MG63 (cell line): ENCODE data around the gene LOX. TPM values are rescaled to one million over a fixed set of nuclear protein-coding genes. Genes with fewer than 3 reads are reported as not detected.
A peak's percentile ranks its signal among the peaks of the same experiment; 100 is the strongest.
"Not testable (repeated sequence)": the region's sequence is repeated elsewhere in the genome, so short reads cannot be mapped to it uniquely, and the experiment has no call there.

ENCODE experiments used
- DNase-seq: peaks from one replicate; pipeline ENCODE4 v3.0.0-alpha.2; 2020
- H3K27me3 ChIP-seq: fragments of 250-450 bp; sonication (Bioruptor Pico); 2 replicates; pipeline ENCODE4 v1.5.1; 2020; ENCODE audit warnings: mild to moderate bottlenecking, moderate library complexity
- H3K36me3 ChIP-seq: fragments of 250-450 bp; sonication (Bioruptor Pico); 2 replicates; pipeline ENCODE4 v1.5.1; 2020; ENCODE audit warnings: mild to moderate bottlenecking, moderate library complexity
- H3K4me3 ChIP-seq: fragments of 250-450 bp; sonication (Bioruptor Pico); 2 replicates; pipeline ENCODE4 v1.5.1; 2020; ENCODE audit warnings: mild to moderate bottlenecking, moderate library complexity
- H3K9me3 ChIP-seq: fragments of 250-450 bp; sonication (Bioruptor Pico); 2 replicates; pipeline ENCODE4 v1.5.1; 2020; ENCODE audit warnings: mild to moderate bottlenecking, moderate library complexity
- total RNA-seq: library from RNA; depleted of rRNA; stranded (reverse); fragments of >200 nt; shearing (Covaris generic); gene quantifications from 2 replicates; pipeline ENCODE4 v1.2.3, GENCODE V29; 2014; ENCODE audit warnings: low replicate concordance

LOX gene
- total RNA-seq, 1 experiment from 2014 or later: 334 TPM

DNA sequence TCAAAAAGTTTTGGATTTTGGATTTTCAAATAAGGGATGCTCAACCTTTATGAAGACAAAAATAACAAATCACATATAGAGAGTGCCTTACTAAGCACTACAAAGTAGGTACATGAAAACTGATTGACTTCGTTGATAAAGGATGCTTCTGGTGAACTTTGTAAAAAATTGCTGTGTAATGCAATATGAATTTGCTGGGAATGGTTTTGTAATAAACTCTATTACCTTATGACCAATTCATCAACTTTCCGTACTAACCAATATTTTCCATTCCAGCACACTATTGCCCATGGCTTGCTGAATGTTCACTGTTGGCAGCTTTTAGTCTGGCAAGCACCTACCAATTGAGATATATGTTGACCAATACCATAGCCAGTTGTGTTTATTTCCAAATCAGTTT, 27.9 kb upstream of the LOX start:
- Histone ChIP-seq H3K36me3 (no peaks in the 10 kb centered on the region), H3K4me3 (no peak overlapping the region), H3K9me3 (no peaks in the 10 kb centered on the region), H3K27me3 (no peaks in the 10 kb centered on the region)
- no peak for DNase-seq

DNA sequence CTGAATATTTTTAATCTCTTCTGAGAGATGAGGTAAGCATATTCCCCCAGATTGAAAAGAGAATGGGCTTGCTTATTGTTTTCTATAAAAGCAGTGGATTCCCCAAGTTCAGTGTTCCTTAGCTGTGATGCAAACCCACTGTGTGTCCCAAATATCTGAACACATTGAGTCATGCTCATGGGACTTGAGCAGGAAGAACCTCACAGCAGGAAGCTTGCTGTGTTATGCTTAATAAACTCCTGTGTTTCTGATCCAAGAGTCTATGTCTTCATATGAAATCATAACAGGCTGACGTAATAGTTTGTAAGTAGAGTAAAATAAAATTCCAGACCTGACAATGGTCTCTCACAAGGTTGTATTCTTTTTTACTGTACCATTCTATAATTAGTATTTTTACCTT, 24.8 kb upstream of the LOX start:
- DNase-seq: peak; percentile 53

DNA sequence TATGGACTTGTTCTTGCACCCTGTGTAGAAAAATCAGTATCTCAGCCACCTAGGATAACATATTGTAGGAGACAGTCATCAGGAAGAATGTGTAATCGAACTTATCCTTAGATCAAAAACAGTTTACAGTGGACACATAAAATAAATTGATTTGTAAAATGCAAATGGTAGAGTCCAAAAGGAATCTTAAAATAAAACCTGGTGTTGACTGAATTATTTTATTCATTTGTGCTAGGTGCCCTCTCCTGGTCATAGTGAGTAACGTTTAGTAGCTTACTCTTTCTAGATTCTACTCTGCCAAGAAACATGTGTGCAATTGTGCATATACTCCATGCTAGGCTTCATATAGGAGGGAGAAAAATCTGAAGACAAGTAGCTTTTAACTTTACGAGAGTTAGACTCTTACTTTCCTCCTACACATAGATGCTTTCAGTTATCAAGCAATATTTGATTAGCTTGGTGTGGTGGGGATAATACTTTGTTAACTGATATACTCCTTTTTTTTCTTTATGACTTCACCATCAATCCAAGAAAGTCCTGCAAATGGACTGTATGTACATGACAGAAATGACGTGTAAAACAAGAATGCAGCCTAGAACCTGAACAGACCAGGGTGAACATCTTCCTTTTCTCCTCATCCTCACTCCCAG, 23.7 kb upstream of the LOX start:
- Histone ChIP-seq H3K36me3 (no peaks in the 10 kb centered on the region), H3K4me3 (no peak overlapping the region), H3K9me3 (no peaks in the 10 kb centered on the region), H3K27me3 (no peaks in the 10 kb centered on the region)
- no peak for DNase-seq

More for the DNA sequence above, 24.8 kb upstream of the LOX start:
- H3K9me3 ChIP-seq: no peaks in the 10 kb centered on the region
- H3K4me3 ChIP-seq: no peak overlapping the region
- no peaks in the 10 kb centered on the region for H3K27me3 ChIP-seq
- H3K36me3 ChIP-seq: no peaks in the 10 kb centered on the region

DNA sequence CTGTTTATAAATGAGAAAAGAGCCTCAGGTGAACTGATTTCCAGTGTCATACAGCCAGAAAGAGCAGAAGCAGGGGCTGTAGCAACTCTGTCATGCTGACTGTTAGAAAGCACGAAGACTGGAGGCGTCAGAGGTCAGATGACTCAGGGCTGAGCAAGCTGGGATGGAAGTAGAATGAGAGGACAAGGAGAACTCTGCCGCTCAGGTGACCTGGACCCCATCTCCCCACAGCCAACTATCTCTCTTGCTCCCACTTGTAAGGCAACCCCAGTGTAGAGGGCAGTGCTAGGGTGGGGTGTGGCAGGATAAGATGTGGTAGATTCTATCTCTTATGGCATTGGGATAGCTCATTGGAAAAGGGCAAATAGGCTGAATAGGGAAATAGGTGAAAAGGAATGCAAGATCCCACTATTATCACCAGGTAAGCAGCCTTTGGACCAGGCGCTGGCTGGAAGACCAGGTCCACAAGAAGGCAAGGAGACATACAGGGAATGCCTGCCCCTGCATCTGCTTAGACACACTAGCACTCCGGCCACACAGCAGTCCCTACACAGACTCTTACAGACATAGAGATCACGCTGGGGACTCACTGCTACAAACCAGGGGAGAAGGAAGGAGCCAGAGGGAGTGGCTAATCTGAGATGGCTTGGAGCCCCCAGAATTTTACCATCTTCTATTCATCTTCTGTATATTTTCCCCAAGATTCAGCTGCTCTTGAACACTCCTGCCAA, 21.2 kb upstream of the LOX start:
- Histone ChIP-seq H3K4me3 (no peak overlapping the region), H3K9me3 (no peaks in the 10 kb centered on the region), H3K27me3 (no peaks in the 10 kb centered on the region), H3K36me3 (no peaks in the 10 kb centered on the region)
- peak; percentile 83 for DNase-seq

DNA sequence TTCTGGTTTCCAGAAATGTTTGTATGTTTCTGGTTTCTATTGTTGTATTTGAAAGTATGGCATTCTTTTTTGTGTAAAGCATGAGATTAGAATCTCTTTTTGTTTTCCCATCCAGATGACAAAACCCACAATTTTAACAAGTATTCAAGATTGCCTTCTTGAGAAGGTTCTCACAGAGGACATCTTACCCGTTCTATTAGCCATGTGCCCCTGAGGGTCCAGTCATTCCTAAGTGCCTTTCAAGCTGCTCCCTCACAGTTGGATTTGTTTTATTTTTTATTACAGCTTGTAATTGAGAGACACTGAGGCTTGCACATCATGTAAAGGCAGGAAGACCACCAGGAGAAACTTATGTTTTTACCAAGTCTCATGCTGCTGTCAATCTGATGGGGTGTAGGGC, 19.3 kb upstream of the LOX start:
- H3K36me3 ChIP-seq: no peaks in the 10 kb centered on the region
- no peaks in the 10 kb centered on the region for H3K9me3 ChIP-seq
- H3K27me3 ChIP-seq: no peaks in the 10 kb centered on the region
- no peak overlapping the region for H3K4me3 ChIP-seq
- DNase-seq: no peak

DNA sequence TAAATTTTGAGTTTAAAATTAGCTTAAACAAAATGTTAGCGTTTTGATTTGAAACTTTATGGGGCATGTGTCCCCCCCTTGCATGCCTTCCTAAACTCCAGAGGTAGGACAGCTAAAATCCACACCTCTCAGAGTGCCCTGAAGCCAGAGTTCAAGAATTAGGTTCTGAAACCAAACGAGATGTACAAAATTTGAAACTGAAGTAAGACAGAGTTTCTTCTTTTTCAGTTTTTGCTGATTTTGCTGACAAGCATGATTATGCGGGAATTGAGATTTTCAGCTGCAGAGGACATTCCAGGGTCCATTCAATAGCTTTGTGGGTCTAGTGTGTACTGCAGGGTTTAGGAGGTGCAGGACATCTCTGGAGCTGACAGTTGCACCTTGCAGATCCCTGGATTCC, 17.1 kb upstream of the LOX start:
- Histone ChIP-seq H3K4me3 (no peak overlapping the region), H3K36me3 (no peaks in the 10 kb centered on the region), H3K27me3 (no peaks in the 10 kb centered on the region), H3K9me3 (no peaks in the 10 kb centered on the region)
- no peak for DNase-seq

DNA sequence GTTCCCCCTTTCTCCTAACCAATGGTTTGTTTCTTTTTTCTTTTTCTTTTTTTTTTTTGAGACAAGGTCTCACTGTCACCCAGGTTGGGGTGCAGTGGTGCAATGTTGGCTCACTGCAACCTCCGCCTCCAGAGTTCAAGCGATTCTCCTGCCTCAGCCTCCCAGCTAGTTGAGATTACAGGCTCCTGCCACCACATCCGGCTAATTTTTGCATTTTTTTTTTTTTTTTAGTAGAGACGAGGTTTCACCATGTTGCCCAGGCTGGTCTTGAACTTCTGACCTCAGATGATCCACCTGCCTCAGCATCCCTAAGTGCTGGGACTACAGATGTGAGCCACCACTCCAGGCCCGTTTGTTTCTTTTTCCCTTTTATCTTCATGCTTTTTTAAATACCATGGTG, 16.2 kb upstream of the LOX start:
- H3K9me3 ChIP-seq, H3K4me3 ChIP-seq, H3K36me3 ChIP-seq, DNase-seq, H3K27me3 ChIP-seq: not testable (repeated sequence)

DNA sequence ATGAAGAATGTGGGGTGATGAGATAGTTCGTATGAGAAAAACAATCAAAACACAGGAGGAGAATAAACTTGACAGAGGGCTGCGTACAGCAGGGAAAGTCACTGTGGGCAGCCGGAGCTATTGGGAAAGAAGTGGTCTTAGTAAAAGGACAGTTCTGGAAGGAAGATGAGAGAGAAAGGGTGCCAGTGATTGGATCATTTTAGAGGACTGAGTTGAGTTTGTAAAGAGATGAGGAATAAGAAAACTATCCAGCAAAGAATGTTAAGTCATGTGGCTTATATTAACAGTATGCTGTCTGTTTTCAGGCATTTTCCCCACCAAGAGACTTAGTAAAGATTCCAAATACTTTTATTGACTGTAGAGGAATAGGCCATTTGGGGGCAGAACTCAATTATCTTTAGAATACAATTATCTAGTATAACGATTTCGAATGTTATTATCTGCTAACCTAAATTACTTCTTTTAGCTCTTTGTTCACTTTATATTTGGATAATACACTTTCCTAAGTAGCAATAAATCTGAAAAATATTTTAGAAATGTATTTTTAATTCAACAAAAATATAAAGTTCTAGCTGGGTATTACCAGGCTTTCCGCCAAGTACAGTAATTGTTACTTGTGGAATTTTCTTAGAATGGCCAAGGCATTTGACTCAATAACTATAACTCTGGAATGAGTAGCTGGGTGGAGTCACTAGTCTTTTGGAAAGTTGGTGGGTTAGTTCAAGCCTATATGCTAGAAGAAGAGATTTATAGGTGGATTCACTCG, 15.5 kb upstream of the LOX start:
- peak; percentile 61 for DNase-seq
- Histone ChIP-seq H3K9me3 (peaks cover 7% of the 10 kb centered on the region; the same call in 1 of the 2 replicates), H3K4me3 (no peak overlapping the region), H3K36me3 (no peaks in the 10 kb centered on the region), H3K27me3 (no peaks in the 10 kb centered on the region)

DNA sequence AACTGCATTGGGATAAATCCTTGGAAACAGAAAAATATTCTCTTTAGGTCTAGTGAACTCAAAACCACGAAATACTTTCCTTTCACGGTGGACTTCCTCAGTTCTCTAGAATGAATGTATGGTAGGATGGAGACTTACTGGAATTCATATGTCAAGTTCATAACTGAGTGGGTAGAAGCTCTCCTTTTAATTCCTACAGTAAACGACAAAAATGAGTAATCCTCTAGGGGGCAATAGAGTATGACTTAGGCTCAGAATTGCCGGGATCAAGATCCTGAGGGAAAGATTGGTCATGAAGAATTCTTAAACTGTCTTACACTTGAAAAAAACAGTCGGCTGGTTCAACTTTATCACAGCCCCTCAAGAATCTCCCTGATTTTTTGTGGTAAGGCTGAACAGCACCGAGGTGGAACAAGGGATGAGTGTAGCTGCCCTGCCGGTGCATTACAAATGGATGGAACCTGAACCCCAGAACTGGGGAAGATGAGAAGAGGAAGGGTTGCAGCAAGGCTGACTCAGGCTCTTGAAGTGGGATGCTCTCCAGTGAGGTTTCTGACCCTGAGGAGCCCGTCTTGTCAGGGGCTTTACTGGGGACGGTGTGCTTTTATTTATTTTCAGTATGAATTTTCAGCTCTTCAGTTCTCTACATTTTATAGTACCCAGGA, 14.0 kb upstream of the LOX start:
- DNase-seq: no peak
- H3K9me3 ChIP-seq: peaks cover 9% of the 10 kb centered on the region; the same call in 1 of the 2 replicates
- no peaks in the 10 kb centered on the region for H3K36me3 ChIP-seq
- no peak overlapping the region for H3K4me3 ChIP-seq
- H3K27me3 ChIP-seq: no peaks in the 10 kb centered on the region

DNA sequence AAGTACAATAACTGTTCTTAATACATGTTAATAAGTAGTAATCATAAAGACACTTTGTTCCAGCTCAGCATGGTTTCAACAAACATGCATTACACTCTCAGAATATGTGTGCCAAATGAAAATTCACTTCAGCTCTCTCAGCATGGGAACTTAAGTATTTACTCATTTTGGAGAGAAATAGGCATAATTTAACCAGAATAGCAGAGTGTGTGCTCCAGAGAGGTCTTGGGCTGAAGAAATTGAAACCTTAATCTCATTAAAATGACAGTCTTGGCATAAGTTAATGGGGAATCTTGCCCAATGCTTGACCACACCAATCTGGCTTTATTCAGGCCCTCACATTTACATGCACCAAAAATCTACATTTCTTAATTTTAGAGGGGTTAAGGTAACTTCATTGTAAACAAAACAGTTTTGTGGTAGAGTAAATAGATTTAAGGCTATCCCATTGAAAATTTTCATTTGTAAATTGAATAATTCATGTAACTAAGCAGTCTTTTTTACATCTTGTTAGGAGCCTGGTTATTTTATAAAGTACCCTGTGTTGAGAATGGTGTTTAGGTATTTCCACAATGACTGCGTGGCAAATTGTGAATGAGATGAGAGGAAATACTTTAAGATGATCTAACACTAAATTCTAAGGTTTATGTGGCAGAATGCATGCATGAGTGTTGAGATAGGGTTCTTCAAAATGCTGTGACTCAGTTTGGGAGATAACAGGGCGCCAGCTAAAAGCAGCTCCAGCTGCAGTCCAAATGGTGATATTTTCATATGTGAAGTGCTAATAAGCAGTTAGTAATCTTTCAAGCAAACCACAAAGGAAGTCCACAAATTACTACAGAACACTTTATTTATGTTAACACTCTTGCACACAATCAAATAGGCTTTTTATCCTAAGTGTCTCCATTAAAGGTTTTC, 11.3 kb upstream of the LOX start:
- Histone ChIP-seq H3K9me3 (peaks cover 9% of the 10 kb centered on the region; the same call in 1 of the 2 replicates), H3K27me3 (no peaks in the 10 kb centered on the region), H3K36me3 (no peaks in the 10 kb centered on the region), H3K4me3 (no peak overlapping the region)
- DNase-seq: peak; percentile 66

DNA sequence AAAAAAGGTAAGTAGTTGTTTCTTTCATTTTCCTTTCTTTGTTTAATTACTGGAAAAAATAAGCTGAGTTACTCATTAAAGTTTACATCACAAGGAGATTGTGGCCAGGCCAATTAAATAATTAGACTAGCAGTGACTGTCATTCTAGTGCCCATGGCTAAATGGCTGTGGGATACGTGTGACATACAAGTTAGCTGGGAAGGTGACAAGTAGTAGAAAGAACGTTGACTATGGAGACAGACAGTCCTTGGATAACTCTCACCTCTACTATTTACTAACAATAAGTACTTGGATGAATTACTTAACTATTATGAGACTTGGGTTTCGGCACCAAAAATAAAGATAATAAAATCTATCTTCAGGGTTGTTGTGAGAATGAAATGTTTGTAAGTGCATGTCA, 7.0 kb upstream of the LOX start:
- peaks cover 9% of the 10 kb centered on the region; the same call in 1 of the 2 replicates for H3K9me3 ChIP-seq
- no peak for DNase-seq
- no peak overlapping the region for H3K4me3 ChIP-seq

DNA sequence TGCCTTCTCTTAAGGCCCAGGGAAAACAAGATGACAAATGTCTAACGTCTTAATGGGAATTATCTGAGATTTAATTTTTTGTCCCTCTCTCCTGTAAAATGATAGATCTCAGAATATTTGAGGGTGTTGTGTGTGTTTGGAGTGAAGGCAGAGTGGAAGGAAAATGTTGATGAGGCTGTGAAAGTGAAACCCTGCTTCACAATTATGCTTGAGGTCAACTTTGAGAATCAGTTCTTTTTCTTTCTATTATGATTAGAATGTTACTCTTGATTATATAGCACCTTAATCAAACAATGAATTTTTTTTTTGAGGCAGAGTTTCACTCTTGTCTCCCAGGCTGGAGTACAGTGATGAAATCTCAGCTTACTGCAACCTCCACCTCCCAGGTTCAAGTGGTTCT, 5.5 kb upstream of the LOX start:
- 0 out of 2 replicates have a peak, but pooled peaks cover 1% of the 10 kb centered on the region for H3K9me3 ChIP-seq
- no peak overlapping the region for H3K4me3 ChIP-seq
- no peak for DNase-seq
- H3K27me3 ChIP-seq: no peaks in the 10 kb centered on the region
- H3K36me3 ChIP-seq: no peaks in the 10 kb centered on the region

More for the DNA sequence above, 7.0 kb upstream of the LOX start:
- H3K27me3 ChIP-seq: no peaks in the 10 kb centered on the region
- no peaks in the 10 kb centered on the region for H3K36me3 ChIP-seq

DNA sequence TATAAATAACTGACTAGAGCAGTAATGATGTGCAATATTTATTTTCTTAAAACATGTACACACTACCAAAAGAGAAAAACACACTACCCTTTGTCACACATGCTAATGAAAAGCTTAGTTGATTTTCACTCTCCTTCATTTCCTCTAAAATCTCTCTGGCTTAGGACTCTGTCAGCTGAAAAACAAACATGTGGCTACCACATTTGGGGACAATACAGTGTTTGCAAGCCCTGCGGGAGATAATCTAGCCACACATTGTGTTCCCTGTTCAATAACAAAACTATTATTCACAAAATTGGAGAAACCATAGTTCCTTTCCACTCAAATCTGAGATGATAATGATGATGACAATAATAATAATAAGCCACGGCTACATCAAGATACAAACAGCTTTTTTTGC, 3.5 kb upstream of the LOX start:
- no peak for DNase-seq
- no peaks in the 10 kb centered on the region for H3K9me3 ChIP-seq
- peaks cover under 1% of the 10 kb centered on the region for H3K36me3 ChIP-seq
- H3K4me3 ChIP-seq: no peak overlapping the region
- H3K27me3 ChIP-seq: no peaks in the 10 kb centered on the region

DNA sequence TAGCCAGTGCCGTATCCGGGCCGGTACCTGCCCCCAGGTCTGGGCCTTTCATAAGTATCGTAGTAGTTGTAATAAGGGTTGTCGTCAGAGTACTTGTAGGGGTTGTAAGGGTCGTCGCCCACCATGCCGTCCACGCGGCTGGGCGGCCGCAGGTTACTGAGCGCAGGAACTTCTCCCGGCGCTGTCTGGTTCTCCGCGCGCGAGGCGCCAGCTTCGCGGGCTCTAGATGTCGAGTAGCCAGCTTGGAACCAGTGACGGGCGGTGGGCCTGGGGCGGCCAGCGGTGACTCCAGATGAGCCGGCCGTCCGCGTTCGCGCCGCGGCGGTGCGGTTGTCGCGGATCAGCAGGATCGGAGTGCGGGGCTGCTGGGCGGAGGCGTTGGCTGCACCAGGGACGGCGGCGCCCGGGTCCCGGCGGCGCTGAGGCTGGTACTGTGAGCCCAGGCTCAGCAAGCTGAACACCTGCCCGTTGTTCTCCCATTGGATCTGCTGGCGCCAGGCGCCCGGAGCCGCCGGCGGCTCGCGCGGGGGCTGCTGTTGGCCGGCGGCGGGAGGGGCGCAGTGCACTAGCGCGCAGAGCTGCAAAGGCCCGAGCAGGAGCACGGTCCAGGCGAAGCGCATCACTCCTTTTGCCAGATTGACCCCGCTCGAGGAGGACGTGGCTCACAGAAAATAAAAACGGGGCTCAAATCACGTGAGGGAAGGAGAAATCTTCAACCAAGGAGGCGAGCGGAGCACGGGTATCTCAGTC, 518 bp downstream of the LOX start:
- Histone ChIP-seq H3K9me3 (no peaks in the 10 kb centered on the region), H3K36me3 (peaks cover 41% of the 10 kb centered on the region), H3K27me3 (no peaks in the 10 kb centered on the region), H3K4me3 (peak overlapping the region; percentile 82)
- DNase-seq: peak; percentile 66

DNA sequence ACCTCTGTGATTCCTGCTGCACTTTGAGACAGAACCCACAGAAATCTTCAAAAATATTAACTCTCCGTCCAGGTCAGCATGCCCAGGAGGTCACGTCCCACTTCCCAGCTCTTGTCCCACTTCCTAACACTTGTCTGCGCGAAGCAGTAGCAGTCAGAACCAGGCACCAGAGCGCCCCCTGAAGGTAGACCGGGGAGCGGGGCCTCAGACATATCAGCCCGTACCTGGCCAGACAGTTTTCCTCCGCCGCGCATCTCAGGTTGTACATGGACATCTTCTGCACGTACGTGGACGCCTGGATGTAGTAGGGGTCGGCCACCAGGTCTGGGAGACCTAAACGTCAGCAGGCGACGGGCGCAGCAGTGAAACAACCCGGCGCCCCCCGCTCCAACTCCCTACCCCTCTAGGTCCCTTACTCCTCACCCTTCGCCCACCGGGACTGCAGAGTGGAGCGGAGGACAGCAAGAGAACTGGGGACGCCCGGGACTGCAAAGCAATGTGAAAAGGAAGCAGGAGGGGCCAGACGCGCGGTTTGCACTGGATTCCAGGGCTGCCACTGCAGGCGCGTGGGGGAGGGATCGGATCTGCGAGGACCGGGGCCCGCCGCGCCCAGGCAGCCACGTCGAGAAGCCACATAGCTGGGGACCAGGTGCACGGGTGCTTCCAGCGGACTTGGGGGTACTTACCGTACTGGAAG, 1.2 kb downstream of the LOX start:
- no peaks in the 10 kb centered on the region for H3K27me3 ChIP-seq
- peak; percentile 88 for DNase-seq
- H3K36me3 ChIP-seq: peaks cover 48% of the 10 kb centered on the region

More for the DNA sequence above, 1.2 kb downstream of the LOX start:
- peak overlapping the region; percentile 82 for H3K4me3 ChIP-seq
- H3K9me3 ChIP-seq: no peaks in the 10 kb centered on the region
